D341Med (cell line): ENCODE data around the gene DNASE1L2.
A peak's percentile ranks its signal among the peaks of the same experiment; 100 is the strongest.

Experiments
- DNase-seq: peaks from one replicate; pipeline ENCODE4 v3.0.0; 2012; ENCODE audit warnings: low spot score

The DNASE1L2 gene

GRCh38 chr16:2270070-2270462 is 33.8 kb downstream of the DNASE1L2 start:
- DNase-seq = peak; percentile 38

DNA sequence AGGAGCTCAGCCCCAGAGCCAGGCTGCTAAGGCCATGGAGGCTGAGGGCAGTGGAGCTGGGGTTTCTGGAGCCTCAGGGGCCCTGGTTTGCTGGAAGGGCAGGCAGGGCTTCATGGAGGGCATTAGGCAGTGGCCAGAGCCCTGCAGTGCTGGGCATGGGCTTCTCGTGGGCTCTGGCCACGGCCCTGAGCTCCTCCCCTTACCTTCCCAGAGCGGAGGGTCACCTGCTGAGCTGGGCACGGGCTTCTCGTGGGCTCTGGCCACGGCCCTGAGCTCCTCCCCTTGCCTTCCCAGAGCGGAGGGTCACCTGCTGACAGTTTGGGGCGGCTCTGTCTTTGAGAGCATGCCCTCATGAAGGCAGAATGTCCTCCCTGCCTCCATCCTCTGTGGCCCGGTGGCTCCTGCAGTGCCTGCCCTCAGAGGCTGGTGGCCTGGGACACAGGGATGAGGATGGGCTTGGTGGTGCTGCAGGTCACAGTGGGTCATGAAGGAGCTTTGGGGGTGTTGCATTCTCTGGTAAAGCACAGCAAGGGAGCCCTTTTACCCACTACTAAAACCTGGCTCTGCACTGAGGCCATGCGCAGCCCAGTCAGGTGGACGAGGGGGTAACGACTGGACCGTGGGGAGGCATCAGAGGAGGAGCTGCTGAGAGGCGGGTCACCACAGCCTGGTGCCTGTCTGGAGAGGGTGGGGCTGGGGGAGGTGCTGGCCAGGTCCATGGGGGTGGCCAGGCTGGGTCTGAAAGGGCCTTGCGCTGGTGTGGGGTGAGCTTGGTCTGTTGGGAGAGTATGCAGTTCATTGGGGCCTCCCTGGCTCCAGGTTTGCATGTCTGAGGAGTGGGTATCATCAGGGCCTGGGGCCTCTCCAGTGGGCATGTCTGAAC is 34.6 kb downstream of the DNASE1L2 start:
- DNase-seq = peak; percentile 20

DNA sequence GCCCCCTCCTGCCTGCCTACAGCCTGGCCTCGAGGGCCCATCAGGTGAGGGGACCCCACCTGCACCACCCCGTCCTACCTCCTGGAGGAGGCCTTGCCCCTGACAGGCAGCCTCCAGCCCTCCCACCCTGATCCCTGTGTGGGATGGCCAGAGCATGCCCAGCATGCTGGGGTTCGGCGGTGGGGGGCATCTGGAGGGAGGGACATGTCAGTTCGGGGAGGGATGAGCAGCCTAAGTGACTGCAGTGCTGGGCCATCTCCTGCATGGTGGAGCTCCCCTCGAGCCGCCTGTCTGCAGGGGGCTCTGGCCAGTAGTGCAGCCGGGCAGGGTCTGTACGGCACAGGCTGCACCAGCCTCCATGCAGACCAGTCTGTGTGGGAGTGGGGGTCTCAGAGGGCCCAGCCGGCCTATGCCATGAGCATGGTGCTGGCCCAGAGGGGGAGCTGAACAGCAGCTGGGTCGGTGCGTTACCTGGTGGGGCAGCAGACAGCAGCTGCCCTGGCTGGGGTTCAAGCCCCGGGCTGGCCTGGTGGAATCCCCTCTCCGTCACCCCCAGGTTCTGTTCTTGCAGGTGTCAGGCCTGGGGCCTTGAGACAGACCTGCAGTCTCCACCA is 35.7 kb downstream of the DNASE1L2 start:
- peak; percentile 21 for DNase-seq

DNA sequence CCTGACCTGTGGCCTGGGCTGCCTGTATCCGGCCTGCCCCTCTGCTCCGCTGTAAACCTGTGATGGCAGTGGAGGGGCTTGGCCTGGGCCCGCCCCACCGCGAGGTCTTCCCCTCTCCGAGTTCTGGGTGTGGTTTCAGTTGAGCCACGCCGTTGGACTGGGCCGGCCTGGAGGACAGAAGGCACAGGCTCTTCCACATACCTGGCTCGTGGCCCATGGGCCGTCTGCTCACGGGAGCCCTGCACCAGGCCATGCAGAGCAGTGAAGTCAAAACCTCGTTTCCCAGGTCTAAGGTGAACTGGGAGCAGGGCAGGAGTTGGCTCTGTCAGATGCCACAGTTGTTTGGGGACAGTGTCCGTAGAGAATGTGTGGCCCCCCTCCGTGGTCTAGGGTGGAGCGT is 37.2 kb downstream of the DNASE1L2 start:
- no peak for DNase-seq

DNA sequence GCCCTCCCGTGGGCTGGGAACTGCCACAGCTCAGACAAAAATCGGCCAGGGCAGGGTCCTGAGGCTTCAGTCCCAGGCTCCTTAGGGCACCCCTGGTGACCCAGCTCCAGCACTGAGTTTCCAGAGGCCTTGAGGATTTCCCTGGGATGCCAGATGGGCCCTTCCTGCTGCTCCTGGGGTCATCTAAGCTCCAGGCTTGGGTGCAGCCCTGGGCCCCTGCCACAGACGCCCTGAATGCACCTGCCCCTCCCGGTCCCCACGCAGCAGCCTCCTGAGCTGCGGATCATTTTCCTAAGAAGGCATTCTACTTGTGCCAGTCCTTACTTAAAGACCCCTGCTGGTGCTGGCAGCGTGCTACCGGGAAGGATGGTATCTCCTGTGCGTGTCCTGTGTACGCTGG is 37.7 kb downstream of the DNASE1L2 start:
- no peak for DNase-seq

- DNase-seq = no peak
Measured at GRCh38 chr16:2275476-2276367, 39.5 kb downstream of the DNASE1L2 start.

DNA sequence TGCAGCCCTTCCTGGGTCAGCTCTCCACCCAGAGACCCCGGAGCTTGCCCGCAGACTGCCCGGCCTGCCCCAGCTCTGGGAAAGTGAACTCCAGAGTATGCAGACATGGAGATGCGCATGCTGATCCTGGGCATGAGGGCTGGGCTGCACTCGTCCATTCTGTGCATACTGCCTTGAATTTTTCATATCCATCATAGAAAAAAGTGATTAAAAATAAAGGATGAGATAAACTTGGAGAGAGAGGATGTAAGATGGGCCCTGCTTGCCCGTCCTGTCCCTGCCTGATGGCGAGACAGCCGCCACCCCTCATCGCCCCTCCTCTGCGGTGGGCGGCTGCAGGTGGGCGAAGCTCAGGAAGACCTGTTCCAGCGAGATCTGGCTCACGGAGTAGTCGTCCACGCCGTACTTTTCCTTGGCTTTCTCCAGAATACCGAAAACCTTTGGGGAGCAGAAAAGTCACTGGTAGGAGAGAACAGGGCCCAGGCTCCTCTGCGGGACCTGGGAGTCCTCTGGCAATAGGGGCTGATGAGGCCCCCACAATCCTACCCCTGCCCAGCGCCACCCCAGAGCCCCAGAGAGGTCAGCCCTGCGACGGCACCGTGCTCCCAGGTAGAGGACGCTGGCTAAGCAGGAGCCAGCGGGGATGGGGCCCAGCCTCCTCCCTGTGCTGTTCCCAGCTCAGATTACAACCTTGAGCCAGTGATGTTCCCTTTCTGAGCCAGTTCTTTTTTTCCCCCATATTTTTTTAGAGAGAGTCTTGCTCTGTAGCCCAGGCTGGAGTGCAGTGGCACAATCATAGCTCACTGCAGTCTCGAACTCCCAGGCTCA is 40.3 kb downstream of the DNASE1L2 start:
- no peak for DNase-seq

- DNase-seq = peak; percentile 18
Measured at GRCh38 chr16:2277466-2278271, 41.4 kb downstream of the DNASE1L2 start.

GRCh38 chr16:2278272-2278608 is 42.0 kb downstream of the DNASE1L2 start:
- peak; percentile 28 for DNase-seq

DNA sequence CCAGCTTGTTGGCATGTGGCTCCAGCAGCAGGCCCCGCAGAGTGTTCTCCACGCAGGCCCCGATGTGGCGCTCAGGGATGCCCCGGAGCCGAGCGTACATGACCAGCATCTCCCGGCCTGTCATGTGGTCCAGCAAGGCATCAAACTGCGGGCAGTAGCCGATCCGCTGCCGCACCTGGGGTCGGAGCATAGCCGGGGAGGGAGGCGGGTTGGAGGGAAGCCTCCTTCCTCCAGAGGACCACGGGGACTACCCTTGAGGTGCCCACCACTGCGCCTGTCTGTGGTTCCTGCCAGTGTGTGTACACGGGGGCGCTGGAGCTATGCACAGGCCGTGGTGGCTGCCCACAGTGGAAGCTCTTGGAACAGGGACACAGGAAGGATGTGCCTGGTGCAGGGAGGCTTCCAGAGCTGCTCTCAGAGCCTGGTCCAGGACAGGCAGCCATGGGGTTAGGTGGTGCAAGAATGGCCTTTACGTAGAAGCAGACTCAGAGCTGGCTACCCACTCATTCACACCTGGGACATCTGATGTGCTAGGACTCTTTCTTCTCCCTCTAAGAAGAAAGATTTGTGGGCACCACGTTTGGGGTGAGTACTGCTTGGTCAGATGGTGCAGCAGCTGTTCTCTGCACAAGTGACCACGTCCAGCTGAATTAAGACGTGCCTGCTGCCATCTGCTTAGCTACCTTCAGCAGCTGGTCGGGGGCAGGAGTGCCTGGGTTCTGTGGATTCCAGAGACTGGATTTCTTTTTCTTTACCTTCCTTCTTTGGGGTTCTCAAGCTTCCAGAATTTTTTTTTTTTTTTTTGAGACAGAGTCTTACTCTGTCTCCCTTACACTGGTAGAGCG is 42.9 kb downstream of the DNASE1L2 start:
- DNase-seq = no peak

GRCh38 chr16:2280461-2280860 is 44.2 kb downstream of the DNASE1L2 start:
- DNase-seq = no peak

DNA sequence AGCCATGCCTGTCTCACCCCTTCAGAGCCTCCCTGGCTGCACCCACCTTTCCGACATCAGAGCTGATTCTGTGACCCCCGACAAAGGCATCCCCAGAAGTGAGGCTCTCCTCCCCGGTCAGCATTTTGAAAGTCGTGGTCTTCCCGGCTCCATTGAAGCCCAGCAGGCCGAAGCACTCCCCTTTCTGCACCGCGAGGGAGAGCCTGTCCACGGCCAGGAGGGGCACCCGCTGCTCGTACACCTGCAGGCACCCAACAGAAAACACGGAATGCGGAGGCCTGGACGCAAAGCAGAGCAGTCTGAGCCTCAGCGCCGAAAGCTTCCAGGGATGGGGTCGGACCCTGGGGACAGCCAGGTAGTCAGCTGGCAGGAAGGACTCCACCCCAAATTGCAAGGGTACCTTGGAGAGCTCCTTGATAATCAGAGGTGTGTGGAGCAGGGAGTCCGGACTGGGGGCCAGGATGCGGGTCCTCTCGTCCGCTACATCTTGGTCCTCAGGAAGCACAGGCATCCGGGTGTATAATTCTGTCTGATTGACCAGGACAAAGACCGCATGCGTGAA is 44.8 kb downstream of the DNASE1L2 start:
- DNase-seq = peak; percentile 15

- no peak for DNase-seq
Measured at GRCh38 chr16:2282262-2282661, 46.0 kb downstream of the DNASE1L2 start.

DNA sequence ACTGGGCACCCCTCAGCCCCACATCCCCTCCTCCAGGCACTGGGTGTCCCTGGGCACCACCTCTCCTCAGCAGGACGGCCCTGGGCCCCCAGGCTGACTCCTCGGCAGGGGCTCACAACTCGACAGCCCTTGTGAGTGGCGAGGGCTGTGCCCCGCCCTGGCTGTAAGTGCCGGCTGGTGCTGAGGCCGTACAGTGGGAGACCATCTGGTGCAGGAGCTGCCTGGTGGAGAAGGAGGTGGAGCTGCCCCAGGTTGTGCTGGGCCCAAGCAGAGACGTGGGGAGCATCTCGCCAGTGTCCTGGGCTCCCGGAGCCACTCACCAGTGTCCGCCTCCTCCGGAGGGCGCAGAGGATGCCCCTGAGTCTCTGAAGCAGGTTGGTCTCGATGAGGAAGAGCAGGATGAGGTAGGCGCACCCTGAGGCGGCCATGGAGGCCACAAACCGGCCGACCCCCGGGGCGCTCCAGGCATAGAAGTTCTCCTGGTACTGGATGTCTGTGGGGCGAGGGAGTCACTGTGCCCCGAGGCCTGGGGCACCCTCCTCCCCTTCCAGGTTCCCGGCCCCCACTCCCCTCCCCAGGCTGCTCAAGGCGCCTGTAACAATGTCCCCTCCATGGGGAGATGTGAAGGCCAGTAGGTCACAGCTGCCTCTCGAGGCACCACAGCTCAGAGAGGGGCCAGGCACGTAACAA is 46.8 kb downstream of the DNASE1L2 start:
- peak; percentile 24 for DNase-seq

GRCh38 chr16:2284001-2284770 is 47.9 kb downstream of the DNASE1L2 start:
- DNase-seq = no peak

DNA sequence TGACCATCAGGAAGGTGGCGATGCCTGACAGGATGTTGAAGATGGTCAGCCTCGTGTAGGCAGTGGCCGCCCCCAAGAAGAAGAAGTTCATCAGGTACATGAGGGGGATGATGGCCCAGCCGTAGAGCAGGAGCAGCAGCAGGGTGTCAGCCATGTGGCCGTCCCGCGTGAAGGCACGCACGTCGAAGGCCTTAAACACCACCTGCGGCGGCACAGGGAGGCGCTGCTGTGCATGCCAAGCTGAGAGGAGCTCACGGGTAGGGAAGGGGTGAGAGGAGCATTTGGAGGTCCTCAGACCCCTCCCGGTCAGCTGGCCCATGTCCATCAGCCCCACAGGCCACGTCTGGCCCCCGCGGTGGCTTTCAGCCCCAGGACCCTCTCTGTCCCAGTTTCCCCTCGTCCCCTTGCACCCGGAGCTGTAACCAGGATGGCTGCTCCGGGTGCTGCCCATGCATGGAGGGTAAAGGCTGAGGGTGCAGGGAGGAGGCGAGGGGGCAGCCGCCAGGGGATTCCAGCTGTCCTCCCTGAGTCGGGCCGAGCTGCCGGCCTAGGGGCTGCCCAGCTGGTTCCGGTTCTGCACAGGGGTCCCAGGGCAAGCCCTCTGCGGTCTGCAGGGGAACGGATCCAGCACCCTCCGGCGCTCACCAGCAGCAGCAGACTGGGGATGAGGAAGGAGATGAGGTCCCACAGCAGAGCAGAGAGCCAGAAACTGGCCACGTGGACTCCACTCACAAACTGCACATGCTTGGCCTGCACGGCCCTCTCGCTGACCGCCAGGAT is 48.7 kb downstream of the DNASE1L2 start:
- no peak for DNase-seq

- no peak for DNase-seq
Measured at GRCh38 chr16:2285731-2286191, 49.5 kb downstream of the DNASE1L2 start.
